GM12878 (cell line): ENCODE results near the gene MALT1.

ENCODE experiments used
- CREM ChIP-seq: IDR thresholded peaks from 2 replicates; pipeline ENCODE4 v1.6.1; 2014; ENCODE audit warnings: antibody characterized with exemption, low read depth
- USF1 ChIP-seq: IDR thresholded peaks from 2 replicates; pipeline ENCODE4 v1.6.1; 2011; ENCODE audit warnings: borderline replicate concordance, low read depth, mild to moderate bottlenecking, moderate library complexity, mixed read lengths, low read length; ENCODE audit not compliant: insufficient read depth; ENCODE audit errors: extremely low read length

GRCh38 chr18:58766946-58767345 is 95.7 kb downstream of the MALT1 start:
- no peak for TF ChIP-seq CREM
- no peak for TF ChIP-seq USF1
